Liver (tissue), 9 donors: ENCODE data around the gene COL4A1. TPM values are rescaled to one million over a fixed set of nuclear protein-coding genes. Genes with fewer than 3 reads are reported as not detected.

Source experiments
- DNase-seq: peaks from one replicate; pipeline ENCODE4 v3.0.0-alpha.2; 2017; ENCODE audit warnings: low spot score
- H3K27ac ChIP-seq, 2 donors: one replicate each; pipeline ENCODE4 v1.7.0; 2013; ENCODE audit warnings: inconsistent platforms in 2 of 2, low read length in 2 of 2, control low read depth in 1 of 2, low read depth in 1 of 2, mild to moderate bottlenecking in 1 of 2
- H3K27me3 ChIP-seq, 4 donors: one replicate each; pipeline versions ENCODE4 v1.6.1 to v1.7.0; 2013; ENCODE audit warnings: low read length in 3 of 4, inconsistent platforms in 1 of 4, mild to moderate bottlenecking in 1 of 4, moderate library complexity in 1 of 4; ENCODE audit not compliant: control insufficient read depth in 4 of 4, insufficient read depth in 4 of 4
- H3K36me3 ChIP-seq, 4 donors: one replicate each; pipeline versions ENCODE4 v1.6.1 to v1.7.0; 2013; ENCODE audit warnings: low read length in 3 of 4, mild to moderate bottlenecking in 3 of 4, low read depth in 1 of 4, moderate library complexity in 1 of 4; ENCODE audit not compliant: control insufficient read depth in 4 of 4, insufficient read depth in 3 of 4
- H3K4me1 ChIP-seq, 4 donors: one replicate each; pipeline versions ENCODE4 v1.6.1 to v1.7.0; 2013; ENCODE audit warnings: low read length in 3 of 4, mild to moderate bottlenecking in 3 of 4, moderate library complexity in 1 of 4; ENCODE audit not compliant: control insufficient read depth in 4 of 4, insufficient read depth in 4 of 4
- H3K4me3 ChIP-seq, 3 donors: one replicate each; pipeline versions ENCODE4 v1.6.1 to v1.7.0; 2013; ENCODE audit warnings: low read length in 3 of 3, control low read depth in 1 of 3, low read depth in 1 of 3, mild to moderate bottlenecking in 1 of 3
- H3K9ac ChIP-seq, 2 donors: one replicate each; pipeline ENCODE4 v1.7.0; 2013; ENCODE audit warnings: low read length in 2 of 2, mild to moderate bottlenecking in 2 of 2, moderate library complexity in 2 of 2, control low read depth in 1 of 2, low read depth in 1 of 2
- H3K9me3 ChIP-seq, 4 donors: one replicate each; pipeline versions ENCODE4 v1.6.1 to v1.7.0; 2013; ENCODE audit warnings: low read length in 3 of 4; ENCODE audit not compliant: control insufficient read depth in 4 of 4
- FOXA1 ChIP-seq: IDR thresholded peaks from 2 replicates; pipeline ENCODE4 v1.6.1; 2016; ENCODE audit warnings: antibody characterized with exemption
- FOXA2 ChIP-seq: IDR thresholded peaks from 2 replicates; pipeline ENCODE4 v1.6.1; 2016; ENCODE audit warnings: antibody characterized with exemption
- GABPA ChIP-seq, 2 donors: IDR thresholded peaks in 1 of 2; conservative IDR thresholded peaks in 1 of 2; 2 replicates each; pipeline ENCODE4 v1.6.1; 2016; ENCODE audit warnings: antibody characterized with exemption in 2 of 2, mild to moderate bottlenecking in 1 of 2, moderate library complexity in 1 of 2
- HNF4A ChIP-seq, 2 donors: conservative IDR thresholded peaks; 2 replicates each; pipeline ENCODE4 v1.6.1; 2016; ENCODE audit warnings: antibody characterized with exemption in 2 of 2, mild to moderate bottlenecking in 2 of 2
- HNF4G ChIP-seq: IDR thresholded peaks from 2 replicates; pipeline ENCODE4 v1.6.1; 2016; ENCODE audit warnings: antibody characterized with exemption
- JUND ChIP-seq, 2 donors: IDR thresholded peaks; 2 replicates each; pipeline ENCODE4 v1.6.1; 2016; ENCODE audit warnings: antibody characterized with exemption in 2 of 2
- NR2F2 ChIP-seq: IDR thresholded peaks from 2 replicates; pipeline ENCODE4 v1.6.1; 2016; ENCODE audit warnings: antibody characterized with exemption
- RAD21 ChIP-seq, 2 donors: IDR thresholded peaks; 2 replicates each; pipeline ENCODE4 v1.6.1; 2016; ENCODE audit warnings: antibody characterized with exemption in 2 of 2, mild to moderate bottlenecking in 2 of 2
- SP1 ChIP-seq: IDR thresholded peaks from 2 replicates; pipeline ENCODE4 v1.6.1; 2018; ENCODE audit warnings: antibody characterized with exemption, mild to moderate bottlenecking
- TAF1 ChIP-seq: conservative IDR thresholded peaks from 2 replicates; pipeline ENCODE4 v1.6.1; 2016; ENCODE audit warnings: antibody characterized with exemption, mild to moderate bottlenecking
- YY1 ChIP-seq: IDR thresholded peaks from 2 replicates; pipeline ENCODE4 v1.6.1; 2016; ENCODE audit warnings: antibody characterized with exemption, mild to moderate bottlenecking
- WGBS: extraction: QIAGEN DNeasy Blood & Tissue Kit; methylation state at CpG from one replicate; pipeline ENCODE4 v1.1.7; 2013; 5-methylcytosine and 5-hydroxymethylcytosine counted together
- polyA plus RNA-seq, 2 donors: library from polyadenylated mRNA; stranded (reverse) in 1 of 2; unstranded in 1 of 2; fragments of 200-250 nt in 1 of 2; fragments of >200 nt in 1 of 2; fragmentation: Nextera tagmentation in 1 of 2; extraction: Ambion mirVana in 1 of 2; gene quantifications; one replicate each; pipeline versions ENCODE4 v1.2.1 to v1.2.3, GENCODE V29; 2013 to 2015
- total RNA-seq, 2 donors: library from RNA; depleted of rRNA; stranded (reverse); fragments of >200 nt; gene quantifications; one replicate each; pipeline ENCODE4 v1.2.3, GENCODE V29; 2014
- TF ChIP-seq, protein P1 (sequence below): IDR thresholded peaks from 2 replicates; pipeline ENCODE4 v1.6.1; 2016; ENCODE audit warnings: antibody characterized with exemption, mild to moderate bottlenecking
- TF ChIP-seq, protein P2 (sequence below): fragments of 150-350 bp; IDR thresholded peaks from 2 replicates; pipeline ENCODE4 v1.5.1; 2017; ENCODE audit warnings: improper control_type of control experiment, low read depth, low read length; ENCODE audit not compliant: missing input control
- TF ChIP-seq, protein P3 (sequence below): IDR thresholded peaks from 2 replicates; pipeline ENCODE4 v1.6.1; 2016; ENCODE audit warnings: antibody characterized with exemption
- TF ChIP-seq, protein P4 (sequence below): IDR thresholded peaks from 2 replicates; pipeline ENCODE4 v1.6.1; 2016; ENCODE audit warnings: antibody characterized with exemption
- donor health status: healthy.
- donor health status: healthy.
- donor health status: healthy.
- donor health status: healthy.
- donor health status: healthy.

The COL4A1 gene
- total and polyA plus RNA-seq, 4 donors: 5.0 to 68.5 (median 37.9) TPM

DNA sequence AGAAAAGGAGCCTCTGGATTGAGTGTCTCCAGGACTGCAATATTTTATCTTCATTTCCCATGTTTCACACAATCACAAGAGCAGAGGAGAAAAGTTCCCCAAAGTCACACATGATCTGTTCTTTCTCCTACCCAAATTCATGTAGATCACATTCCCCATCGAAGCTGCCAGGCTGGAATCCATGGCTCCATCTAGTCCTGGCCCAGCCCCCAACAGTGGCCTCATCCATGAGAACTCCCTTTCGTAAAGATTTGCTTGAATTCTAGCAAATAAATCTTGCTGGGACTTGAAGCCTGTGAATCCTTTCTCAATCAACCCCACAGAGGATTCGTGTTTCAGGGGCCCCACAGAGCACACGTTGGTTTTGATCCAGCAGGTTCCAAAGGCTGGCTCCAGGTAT, 109.5 kb downstream of the COL4A1 start:
- Histone ChIP-seq H3K4me3 (no peak overlapping the region), H3K27ac (no peak overlapping the region), H3K9me3 (no peaks in the 10 kb centered on the region), H3K9ac (no peak overlapping the region), H3K27me3 (peaks cover 0 to 2% (median under 1%) of the 10 kb centered on the region in 4 donors), H3K36me3 (no peaks in the 10 kb centered on the region), H3K4me1 (no peaks in the 10 kb centered on the region)
- 82% methylated on average over 4 of the region's 4 CpGs for WGBS
- TF ChIP-seq, protein P1, sequence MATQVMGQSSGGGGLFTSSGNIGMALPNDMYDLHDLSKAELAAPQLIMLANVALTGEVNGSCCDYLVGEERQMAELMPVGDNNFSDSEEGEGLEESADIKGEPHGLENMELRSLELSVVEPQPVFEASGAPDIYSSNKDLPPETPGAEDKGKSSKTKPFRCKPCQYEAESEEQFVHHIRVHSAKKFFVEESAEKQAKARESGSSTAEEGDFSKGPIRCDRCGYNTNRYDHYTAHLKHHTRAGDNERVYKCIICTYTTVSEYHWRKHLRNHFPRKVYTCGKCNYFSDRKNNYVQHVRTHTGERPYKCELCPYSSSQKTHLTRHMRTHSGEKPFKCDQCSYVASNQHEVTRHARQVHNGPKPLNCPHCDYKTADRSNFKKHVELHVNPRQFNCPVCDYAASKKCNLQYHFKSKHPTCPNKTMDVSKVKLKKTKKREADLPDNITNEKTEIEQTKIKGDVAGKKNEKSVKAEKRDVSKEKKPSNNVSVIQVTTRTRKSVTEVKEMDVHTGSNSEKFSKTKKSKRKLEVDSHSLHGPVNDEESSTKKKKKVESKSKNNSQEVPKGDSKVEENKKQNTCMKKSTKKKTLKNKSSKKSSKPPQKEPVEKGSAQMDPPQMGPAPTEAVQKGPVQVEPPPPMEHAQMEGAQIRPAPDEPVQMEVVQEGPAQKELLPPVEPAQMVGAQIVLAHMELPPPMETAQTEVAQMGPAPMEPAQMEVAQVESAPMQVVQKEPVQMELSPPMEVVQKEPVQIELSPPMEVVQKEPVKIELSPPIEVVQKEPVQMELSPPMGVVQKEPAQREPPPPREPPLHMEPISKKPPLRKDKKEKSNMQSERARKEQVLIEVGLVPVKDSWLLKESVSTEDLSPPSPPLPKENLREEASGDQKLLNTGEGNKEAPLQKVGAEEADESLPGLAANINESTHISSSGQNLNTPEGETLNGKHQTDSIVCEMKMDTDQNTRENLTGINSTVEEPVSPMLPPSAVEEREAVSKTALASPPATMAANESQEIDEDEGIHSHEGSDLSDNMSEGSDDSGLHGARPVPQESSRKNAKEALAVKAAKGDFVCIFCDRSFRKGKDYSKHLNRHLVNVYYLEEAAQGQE: no peak
- TF ChIP-seq, protein P2, sequence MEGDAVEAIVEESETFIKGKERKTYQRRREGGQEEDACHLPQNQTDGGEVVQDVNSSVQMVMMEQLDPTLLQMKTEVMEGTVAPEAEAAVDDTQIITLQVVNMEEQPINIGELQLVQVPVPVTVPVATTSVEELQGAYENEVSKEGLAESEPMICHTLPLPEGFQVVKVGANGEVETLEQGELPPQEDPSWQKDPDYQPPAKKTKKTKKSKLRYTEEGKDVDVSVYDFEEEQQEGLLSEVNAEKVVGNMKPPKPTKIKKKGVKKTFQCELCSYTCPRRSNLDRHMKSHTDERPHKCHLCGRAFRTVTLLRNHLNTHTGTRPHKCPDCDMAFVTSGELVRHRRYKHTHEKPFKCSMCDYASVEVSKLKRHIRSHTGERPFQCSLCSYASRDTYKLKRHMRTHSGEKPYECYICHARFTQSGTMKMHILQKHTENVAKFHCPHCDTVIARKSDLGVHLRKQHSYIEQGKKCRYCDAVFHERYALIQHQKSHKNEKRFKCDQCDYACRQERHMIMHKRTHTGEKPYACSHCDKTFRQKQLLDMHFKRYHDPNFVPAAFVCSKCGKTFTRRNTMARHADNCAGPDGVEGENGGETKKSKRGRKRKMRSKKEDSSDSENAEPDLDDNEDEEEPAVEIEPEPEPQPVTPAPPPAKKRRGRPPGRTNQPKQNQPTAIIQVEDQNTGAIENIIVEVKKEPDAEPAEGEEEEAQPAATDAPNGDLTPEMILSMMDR: no peak
- TF ChIP-seq TAF1 (no peak), JUND (IDR thresholded peaks at IDR 0.05) (no peak)
- DNase-seq: no peak

DNA sequence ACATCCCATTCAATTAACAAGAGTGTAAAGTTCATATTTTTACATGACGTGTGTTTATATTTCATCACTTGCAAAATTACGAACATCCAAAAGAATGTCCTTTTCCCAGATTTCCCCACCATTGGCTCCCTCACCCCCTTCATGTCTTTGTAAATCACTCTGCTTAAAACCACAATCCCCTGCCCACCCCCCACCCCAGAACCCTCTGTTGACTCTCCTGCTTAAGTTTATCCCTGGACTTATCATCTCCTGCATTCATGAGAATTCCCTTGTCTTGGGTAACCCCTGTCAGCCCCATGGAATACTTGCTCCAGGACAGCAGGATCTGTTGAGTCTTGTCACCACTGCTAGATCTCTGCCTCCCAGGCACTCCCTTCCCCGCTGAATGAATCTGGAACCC, 109.9 kb downstream of the COL4A1 start:
- Histone ChIP-seq H3K9me3 (no peaks in the 10 kb centered on the region), H3K9ac (no peak overlapping the region), H3K4me3 (no peak overlapping the region), H3K27ac (no peak overlapping the region), H3K4me1 (no peaks in the 10 kb centered on the region), H3K27me3 (peaks cover 0 to 3% (median under 1%) of the 10 kb centered on the region in 4 donors), H3K36me3 (no peaks in the 10 kb centered on the region)
- TF ChIP-seq HNF4A (conservative IDR thresholded peaks at IDR 0.05) (peak in 1 of 2 donors; percentile 7), HNF4G (no peak)
- WGBS: 61% methylated on average over 3 of the region's 3 CpGs
- no peak for DNase-seq

DNA sequence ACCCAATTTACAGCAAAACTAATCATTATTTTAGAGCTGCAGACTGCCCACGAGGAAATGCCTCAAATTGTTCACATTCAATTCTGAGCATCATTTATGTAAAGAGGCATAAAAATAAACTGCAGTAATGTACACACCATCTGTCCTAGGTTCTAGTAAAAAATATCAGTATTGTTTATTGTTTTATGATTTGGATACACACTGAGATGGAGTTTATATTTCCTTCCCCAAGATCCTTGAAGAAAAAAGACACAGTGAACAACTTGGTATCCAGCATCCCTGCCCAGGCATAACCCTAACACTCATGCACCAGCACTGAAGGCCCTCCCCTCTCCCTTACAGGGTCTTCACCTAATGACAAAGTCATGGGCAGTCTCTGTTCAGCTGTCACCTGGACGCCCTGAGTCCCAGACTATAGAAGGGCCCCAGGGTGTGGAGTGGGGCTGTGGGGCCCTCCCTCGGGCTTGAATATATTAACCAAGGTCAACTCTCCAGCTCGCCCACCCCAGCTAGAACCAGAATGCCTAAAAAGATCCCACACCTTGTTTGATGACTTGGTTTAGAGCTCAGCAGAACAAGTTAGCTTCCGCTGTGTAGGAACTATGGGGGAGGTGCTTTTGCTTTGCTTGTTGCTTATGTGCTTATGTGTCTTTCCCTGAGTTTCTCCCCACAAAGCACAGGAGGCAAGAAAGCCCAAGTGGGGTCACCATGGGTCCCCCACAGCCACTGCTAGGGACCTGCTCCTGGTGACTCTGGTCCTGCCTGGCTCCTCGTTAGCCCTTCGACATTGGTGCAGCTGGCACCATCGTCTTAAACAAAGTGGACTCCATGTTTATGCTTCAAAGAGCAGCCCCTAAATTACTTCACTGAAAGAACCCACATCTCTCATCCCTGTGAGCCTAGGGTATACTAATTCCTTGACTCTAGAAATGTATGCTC, 111.1 kb downstream of the COL4A1 start:
- DNase-seq: no peak
- TF ChIP-seq SP1 (no peak), GABPA (IDR thresholded peaks at IDR 0.05 in 1 of 2, conservative IDR thresholded peaks at IDR 0.05 in 1 of 2) (no peak), FOXA2 (no peak), RAD21 (IDR thresholded peaks at IDR 0.05) (no peak), FOXA1 (no peak), YY1 (no peak), JUND (IDR thresholded peaks at IDR 0.05) (no peak), TAF1 (no peak), NR2F2 (no peak)
- TF ChIP-seq, protein P3, sequence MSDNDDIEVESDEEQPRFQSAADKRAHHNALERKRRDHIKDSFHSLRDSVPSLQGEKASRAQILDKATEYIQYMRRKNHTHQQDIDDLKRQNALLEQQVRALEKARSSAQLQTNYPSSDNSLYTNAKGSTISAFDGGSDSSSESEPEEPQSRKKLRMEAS: no peak
- TF ChIP-seq, protein P4, sequence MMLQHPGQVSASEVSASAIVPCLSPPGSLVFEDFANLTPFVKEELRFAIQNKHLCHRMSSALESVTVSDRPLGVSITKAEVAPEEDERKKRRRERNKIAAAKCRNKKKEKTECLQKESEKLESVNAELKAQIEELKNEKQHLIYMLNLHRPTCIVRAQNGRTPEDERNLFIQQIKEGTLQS: no peak
- TF ChIP-seq, protein P1: no peak
- Histone ChIP-seq H3K9me3 (no peaks in the 10 kb centered on the region), H3K4me3 (no peak overlapping the region), H3K27ac (no peak overlapping the region), H3K4me1 (no peaks in the 10 kb centered on the region), H3K9ac (no peak overlapping the region), H3K27me3 (peaks cover 0 to 6% (median under 1%) of the 10 kb centered on the region in 4 donors), H3K36me3 (no peaks in the 10 kb centered on the region)
- WGBS: 77% methylated on average over 8 of the region's 8 CpGs
